ENCODE data around the gene NIFK. TPM values are rescaled to one million over a fixed set of nuclear protein-coding genes. Genes with fewer than 3 reads are reported as not detected.
A peak's percentile ranks its signal among the peaks of the same experiment; 100 is the strongest.
"Not testable (repeated sequence)": the region's sequence is repeated elsewhere in the genome, so short reads cannot be mapped to it uniquely, and the experiment has no call there.

Gene NIFK
- total RNA-seq, 1 experiment from 2014 or later = 147 TPM

DNA sequence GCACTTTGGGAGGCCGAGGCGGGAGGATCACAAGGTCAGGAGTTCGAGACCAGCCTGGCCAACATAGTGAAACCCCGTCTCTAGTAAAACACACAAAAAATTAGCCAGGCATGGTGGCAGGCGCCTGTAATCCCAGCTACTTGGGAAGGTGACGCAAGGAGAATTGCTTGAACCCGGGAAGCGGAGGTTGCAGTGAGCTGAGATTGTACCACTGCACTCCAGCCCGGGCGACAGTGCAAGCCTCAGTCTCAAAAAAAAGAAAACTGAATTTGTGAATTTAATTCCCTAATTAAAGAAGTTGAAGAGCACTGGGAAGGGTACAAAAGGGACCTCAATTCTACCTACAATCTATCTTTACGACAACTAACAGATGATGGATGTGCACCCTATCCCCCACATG lies 2.1 kb downstream of the NIFK start:
- not testable (repeated sequence) for DNase-seq (ENCODE audit: low spot score)

DNA sequence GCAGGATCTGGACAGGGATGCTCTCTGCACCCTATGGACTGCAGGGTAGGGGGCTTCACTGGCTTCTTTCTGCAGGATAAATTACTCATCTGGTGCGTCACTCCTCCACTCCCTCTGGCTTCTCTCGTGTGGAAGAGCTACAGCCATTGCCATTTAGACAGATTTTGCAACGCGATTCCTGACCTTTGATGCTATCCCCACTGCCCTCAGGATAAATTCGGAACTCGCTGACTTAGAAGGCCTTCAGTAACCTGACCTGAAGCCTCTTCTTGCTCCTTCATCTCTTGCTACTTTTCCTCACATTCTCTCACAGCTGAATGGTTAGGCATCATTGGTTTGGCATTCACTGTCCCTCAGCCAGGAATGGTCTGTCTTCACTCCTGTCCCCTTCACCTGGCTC lies 5.3 kb downstream of the NIFK start:
- DNase-seq (ENCODE audit: low spot score) = no peak

DNA sequence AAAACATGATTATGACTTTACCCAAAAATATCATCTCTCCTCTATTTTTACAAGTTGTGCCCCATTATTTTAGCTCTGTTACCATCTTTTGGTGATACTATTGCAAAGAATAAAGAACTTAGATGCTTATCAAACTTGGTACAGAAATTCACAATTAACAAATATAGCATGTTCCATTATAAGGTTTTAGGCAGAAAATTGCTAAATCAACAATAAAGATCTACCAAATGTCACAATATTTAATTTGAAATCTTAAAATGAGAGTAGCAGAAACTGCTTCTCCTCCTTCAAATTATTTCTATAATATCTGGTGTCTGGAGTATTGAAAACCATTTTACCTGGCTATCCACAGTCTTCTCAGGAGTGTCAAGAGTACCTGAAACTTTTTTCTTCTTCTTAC lies 8.7 kb downstream of the NIFK start:
- no peak for DNase-seq (ENCODE audit: low spot score)

DNA sequence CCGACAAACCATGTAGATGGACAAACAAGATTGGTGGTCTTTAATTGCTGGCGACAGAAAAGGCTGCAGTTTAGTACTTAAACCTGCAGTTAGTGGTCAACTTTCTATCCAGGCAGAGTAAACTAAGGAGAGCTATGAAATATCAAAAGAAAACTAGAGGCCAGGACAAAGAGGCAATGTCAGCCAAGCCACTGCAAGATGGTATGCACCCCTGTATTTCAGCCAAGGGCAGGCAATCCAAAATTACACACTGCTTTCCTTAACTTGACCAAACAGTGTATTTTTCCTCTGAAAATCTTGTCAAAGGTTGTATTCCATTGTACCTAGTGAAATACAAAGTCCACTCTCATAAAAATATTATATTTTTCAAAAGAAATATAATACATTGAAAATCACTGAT lies 9.3 kb downstream of the NIFK start:
- no peak for DNase-seq (ENCODE audit: low spot score)

DNA sequence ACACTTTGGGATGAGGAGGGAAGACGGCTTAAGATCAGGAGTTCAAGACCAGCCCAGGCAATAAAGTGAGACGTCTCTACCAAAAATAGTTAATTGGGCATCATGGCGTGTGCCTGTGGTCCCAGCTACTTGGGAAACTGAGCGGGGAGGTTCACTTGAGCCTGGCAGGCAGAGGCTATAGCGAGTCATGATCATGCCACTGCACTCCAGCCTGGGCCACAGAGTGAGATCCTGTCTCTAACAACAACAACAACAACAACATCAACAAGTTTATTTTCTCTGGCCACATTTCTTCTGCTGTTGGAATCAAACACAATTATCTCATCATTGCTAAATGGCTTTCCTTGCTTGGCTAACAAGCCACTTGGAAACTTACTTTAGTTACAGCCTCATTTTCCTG lies 13.4 kb downstream of the NIFK start:
- DNase-seq (ENCODE audit: low spot score) = no peak

DNA sequence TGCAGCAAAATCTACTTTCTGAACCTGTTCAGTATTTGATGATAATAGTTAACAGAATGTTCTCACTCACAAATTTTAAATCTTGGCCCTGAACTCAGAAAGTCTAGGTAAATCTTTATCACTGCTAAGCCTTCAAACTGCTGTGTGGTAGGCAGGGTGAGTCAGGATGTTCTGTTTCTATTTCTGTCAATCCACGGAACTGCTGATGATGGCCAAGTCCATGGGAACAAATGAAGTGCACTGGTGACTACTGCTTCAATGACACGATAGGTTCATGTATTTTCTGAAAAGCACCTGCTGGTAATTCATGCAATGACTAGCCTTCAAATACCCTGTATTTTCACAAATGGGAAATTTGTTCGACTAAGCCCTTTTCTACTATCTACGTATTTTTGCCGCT lies 14.2 kb downstream of the NIFK start:
- peak; percentile 79 for DNase-seq (ENCODE audit: low spot score)

DNA sequence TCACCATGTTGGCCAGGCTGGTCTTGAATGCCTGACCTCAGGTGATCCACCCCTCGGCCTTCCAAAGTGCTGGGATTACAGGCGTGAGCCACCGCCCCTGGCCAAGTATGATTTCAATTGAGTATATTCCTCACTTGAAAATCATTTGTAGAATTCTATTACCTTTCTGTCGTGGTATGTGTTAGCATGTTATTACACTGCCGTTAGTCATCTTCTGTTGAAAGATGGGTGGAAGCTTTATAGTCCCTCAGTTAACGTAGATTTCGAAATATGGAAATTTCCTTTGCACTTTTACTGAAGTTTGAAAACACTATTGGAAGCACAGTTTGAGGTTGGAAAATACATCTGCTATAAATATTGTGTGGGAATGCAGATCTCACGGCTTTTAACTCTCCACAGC lies 14.7 kb downstream of the NIFK start:
- DNase-seq (ENCODE audit: low spot score) = peak; percentile 62

DNA sequence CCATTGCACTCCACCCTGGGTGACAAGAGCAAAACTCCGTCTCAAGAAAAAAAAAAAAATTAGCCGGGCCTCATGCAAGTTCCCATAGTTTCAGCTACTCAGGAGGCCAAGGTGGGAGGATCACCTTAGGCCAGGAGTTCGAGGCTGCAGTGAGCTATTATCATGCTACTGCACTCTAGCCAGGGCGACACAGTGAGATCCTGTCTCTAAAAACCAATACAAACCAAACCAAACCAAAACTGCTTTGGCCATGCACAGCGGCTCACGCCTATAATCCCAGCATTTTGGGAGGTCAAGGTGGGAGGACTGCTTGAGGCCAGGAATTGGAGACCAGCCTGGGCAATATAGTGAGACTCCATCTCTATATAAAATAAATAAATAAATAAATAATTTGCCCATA lies 19.1 kb downstream of the NIFK start:
- DNase-seq (ENCODE audit: low spot score) = no peak

DNA sequence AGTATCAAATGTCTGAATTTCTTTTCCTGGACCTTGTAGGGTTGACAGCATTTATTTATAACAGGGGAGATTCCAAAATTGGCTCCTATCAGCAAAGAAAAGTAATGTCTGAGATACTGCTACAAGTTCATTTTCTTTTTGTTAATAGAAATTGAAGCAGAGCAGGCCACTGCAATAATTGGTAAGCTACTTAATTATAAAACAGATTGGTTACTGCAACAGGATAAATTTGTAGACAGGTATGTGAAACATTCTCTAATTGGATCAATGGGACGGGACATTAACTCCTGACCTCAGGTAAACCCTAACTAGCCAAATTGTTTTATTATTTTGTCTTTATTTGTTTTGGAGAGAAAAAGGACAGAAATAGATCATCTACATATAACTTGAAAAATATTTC lies 20.5 kb downstream of the NIFK start:
- DNase-seq (ENCODE audit: low spot score) = no peak

DNA sequence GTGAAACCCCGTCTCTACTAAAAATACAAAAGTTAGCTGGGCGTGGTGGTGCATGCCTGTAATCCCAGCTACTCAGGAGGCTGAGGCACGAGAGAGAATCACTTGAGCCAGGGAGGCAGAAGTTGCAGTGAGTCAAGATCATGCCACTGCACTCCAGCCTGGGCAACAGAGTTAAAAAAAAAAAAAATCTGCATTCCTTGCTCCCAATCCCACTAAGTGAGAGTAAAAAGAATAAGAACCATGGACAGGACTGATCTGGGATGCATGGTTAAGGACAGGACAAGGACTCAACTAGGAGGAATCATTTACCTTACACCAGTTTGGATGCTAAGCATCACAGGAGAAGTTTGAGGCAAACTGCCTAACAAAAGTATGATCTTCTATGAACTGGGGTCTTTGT lies 25.2 kb downstream of the NIFK start:
- DNase-seq (ENCODE audit: low spot score) = not testable (repeated sequence)

DNA sequence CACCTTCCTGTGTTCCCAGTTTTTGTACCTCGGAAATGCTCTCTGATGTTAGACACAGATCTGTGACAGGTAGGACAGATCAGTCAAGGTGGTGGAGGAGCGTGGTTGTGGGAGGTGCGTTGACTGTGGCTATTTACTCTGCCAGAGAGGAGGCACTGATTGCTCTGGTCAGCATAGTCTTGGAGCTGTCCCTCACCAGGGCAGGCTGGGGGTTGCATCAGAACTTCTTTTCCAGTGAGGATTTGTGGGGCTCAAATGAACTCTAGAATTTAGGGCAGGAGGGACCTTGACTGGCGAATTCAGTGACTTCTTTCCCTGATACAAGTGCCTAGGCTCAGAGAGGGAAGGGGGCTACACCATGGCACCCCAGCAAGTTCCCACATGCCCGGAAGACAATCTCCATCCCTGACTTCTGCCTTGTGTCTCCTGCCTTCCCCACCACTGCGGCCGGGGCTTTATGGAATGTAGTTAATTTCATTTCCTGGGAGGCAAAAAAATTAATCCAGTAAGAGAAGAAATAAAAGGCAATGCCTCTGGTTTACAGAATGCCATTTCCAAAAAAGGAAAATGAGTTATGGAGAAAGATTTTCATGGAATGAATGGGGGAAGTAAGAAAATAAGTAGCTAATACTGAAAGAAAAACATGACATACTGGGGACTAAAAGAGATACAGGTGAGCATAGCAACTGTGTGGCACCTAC lies 26.1 kb downstream of the NIFK start:
- DNase-seq (ENCODE audit: low spot score) = no peak

DNA sequence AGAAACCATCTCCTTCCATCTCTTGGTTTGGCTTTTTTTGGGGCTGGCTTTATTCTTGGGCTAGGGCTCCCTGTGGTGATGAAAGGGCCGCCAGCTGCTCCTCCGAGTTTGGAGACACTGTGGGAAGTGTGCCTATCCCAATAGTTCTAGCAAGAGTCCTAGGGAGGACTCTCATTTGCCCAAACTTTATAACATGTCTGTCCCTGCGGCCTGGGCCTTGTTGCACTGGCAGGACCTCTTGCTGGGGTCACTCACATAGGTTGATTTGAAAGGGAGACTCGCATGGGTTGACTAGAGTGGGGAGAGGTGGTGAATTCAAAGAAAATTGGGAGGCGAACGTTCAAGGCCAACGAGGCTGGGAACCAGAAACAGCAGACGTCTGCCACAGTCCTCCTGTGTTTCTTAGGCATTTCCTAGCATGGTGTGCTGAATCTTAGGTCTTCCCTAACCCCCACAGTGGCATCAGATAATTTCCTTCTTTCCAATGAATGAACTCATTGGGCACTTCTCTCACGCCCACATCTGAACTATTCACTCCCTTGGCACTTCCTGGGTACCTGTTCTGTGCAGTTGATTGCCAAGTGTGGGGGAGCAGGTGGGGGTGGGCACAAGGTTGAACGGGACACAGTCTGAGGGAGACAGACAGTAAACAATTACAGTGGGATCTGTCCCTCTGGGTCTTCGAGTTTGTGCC lies 26.8 kb downstream of the NIFK start:
- DNase-seq (ENCODE audit: low spot score) = no peak

DNA sequence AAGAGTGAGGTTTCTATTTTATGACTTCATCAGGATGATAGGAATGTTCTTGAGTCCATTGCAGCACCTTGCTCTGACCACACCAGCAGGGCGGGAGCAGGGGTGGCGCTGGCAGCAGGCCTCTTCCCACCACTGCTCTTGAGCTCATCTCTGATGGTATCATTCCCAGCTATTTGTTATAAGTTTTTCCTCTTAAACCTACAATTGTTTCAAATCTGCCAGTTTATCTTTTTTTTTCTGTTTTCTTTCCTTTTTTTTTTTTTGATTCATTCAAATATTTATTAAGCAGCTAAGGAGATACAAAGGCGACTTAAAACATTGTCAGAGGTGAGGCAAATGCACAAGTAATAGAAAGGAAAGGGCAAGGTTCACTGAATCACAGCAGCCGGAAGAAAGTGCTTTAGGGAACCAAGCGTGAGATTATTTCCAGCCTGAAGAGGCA lies 28.7 kb downstream of the NIFK start:
- peak; percentile 40 for DNase-seq (ENCODE audit: low spot score)

DNA sequence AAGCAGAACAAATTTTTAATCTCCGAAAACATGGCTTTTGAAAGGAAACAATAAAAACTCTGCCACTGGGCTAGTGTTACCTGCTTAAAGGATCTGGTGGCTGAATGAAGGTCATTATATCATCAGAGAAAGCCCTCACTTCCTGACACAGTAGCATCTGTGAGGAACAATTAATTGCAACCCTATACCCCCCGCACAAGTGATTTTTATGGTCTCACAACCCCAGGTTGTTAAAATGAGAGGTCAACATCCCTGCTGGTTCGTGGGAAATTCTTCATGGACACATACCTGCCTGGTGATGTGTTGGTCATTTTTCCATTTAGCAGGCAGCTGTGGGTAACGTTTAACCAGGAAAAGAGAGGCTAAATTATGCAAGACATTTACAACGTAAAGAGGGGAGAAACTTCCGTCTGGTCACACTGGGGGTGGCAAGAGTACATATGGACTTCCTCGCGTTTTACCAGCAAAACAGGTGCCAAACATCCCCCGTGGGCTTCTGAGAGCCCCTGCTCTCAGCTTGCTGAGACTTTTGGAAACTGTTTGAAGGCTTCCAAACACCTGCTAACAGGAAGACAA lies 29.2 kb downstream of the NIFK start:
- DNase-seq (ENCODE audit: low spot score) = peak; percentile 34

DNA sequence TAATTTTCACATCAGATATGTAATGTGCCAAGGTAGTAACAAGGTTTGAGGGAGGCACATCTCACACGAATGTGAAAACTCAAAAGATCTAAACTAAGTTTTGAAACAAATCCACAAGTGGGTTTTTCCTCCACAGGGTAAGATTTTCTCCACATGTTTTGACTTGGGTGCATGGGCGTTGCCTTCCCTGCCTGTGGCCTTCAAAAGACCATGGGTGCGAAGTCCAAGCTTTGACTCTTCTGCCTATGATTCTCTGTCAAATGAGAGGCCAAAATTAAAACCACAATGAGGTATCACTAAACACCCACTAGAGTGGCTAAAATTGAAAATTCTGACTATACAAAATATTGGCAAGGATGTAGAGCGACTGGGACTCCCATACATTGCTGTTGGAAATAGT lies 30.7 kb downstream of the NIFK start:
- DNase-seq (ENCODE audit: low spot score) = no peak

DNA sequence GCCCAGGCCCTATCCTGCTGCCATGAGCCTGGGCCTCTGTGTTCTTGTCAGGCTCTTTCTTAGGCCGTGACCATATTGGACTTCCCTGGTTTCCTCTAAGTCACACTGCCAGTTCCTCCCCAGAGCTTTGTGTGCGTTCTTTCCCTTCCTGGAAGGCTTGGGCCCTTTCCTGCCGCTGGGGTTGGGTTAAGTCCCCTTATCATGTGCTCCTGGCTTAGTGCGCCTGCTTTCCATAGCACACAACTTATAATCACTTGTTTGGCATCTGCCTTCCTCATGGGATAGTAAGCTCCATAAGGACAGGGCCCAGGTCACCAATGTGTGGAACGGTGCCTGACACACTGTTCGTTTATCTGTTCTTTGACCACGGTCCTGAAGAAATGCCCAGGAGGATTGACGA lies 31.3 kb downstream of the NIFK start:
- no peak for DNase-seq (ENCODE audit: low spot score)

DNA sequence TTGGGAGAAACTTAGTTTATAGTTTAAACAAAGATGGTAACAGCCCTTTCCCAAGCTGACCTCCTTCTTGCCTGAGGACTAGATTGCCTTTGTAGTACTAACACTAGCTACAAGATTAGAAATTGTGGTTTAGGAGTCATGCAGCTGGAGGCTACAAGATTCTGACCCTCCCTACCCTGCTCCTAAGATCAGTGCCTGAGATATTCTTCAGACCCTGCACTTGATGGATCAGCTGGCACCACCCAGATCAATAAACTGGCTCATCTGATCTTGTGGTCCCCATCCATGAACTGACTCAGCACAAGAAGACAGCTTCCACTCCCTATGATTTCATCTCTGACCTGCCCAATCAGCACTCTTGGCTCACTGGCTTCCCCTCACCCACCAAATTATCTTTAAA lies 34.9 kb downstream of the NIFK start:
- DNase-seq (ENCODE audit: low spot score) = not testable (repeated sequence)

DNA sequence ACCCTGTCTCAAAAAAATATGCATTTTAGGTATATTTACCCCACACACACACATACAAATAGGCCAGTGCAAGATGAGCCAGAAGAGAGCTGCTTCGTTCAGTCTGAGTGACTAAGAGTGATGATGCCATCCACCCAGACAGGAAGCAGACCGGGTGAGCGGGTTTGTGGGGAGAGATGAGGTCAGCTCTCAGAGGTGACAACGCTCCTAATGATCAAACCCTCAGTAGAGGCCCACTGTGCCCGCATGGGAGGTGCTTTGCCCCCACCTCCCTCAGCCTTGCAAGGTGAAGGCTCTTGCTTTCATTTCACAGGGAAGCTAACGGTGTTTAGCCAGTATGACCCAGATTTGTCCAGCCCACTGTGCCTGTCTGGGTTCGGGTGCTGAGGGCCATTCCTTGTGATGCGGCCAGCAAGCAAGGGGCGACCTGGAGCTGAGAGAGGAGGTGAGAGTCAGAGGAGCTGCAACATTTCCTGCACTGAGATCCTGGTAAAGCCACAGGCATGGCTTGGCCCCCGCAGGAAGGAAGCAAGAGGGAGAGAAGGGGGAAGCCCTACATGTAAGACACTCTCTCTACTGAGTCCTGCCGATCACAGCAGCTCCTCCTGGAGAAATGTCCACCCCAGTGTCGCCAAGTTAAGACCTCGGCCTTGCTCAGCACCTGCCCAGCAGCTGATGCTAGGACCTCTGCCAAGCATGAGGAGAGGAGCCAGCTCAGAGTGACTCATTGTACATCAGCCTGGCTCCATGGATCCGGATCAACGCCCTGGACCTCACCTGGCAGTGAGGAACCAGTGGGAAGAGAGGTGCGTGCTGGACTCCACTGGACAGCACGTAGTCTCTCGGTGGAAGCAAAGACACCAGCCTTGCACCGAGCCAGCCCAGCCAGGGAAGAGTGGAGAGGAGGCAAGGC lies 37.0 kb downstream of the NIFK start:
- DNase-seq (ENCODE audit: low spot score) = peak; percentile 95

DNA sequence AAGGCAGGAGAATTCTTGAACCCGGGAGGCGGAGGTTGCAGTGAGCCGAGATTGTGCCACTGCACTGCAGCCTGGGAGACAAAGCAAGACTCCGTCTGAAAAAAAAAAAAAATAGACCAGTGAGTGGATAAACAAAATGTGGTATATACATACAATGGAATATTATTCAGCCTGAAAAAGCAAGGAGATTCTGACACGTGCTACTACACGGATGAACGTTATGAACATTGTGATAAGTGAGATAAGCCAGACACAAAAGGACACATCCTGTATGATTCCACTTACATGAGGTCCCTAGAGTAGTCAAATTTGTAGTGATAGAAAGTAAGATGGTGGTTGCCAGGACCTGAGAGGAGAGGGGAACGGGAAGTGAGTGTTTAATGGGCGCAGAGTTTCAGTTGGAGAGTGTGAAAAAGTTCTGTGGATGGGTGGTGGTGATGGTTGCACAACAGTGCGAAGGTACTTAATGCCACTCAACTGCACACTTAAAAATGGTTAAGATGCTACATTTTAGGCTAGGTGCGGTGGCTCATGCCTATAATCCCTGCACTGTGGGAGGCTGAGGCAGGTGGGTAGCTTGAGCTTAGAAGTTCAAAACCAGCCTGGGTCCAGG lies 38.3 kb downstream of the NIFK start:
- DNase-seq (ENCODE audit: low spot score) = no peak

DNA sequence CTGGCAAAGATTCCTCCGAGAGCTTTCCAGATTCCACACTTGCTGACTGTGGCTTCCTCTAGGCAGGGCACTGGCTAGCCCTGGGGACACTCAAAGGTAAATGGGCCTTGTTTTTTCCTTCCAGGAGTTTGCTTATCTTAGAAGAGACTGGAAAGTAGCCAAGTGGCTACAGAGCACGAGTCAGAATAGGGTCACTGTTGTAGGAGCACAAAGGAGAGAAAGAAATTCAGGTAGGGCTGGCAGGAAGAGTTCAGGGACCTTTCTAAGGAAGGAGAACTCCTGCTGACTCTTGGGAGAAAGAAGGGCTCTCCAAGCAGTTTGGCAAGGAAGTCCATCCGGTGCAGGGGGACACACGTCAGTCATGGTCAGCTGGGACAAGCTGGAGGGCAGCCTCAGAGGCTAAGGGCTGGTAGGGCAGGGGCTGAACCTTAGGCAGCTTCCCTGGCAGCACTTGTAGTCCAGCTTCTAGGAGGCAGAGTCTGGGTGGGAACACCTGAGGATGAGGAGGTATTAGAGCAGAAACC lies 39.5 kb downstream of the NIFK start:
- DNase-seq (ENCODE audit: low spot score) = peak; percentile 18

DNA sequence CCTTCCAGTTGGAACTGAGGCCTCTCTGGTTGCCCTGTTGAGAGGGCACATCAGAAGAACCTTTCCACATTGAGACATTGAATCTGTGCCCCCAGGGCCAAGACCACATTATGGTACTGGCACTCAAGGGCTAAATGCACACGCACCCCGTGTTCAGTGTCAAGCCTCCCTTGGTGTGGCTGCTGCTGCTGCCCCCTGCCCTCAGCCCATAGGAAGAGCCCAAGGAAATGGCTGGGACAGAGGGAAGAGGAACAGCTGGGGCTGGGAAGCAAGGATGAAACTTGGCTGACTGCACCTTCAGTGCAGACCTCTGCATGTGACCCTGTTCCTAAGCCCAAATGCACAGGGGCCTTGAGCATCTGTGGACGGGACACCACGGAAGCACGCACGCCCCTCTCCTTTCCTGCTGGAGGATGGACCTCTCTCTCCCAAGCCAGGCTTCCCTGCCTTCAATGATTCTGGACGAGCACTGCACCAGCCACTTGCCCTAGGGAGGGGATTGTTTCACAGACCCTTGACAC lies 40.2 kb downstream of the NIFK start:
- no peak for DNase-seq (ENCODE audit: low spot score)

DNA sequence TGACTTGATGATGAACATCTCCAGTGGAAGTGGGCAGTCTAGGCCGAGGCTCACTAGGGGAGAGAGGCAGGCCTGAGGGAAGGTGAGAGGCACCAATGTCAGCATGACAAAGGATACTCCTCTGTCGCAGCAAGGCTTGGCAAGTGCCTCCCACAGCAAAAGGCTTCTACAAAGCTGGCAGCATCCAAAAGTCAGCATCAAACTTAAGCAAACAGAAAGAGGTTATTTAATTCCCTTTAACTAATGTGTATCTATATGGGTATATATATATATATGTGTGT lies 41.6 kb downstream of the NIFK start:
- DNase-seq (ENCODE audit: low spot score) = no peak
